ENCODE results near the gene RHNO1.

The RHNO1 gene

GRCh38 chr12:2842948-2843347, 34.1 kb upstream of the RHNO1 start:
- H3K4me1 ChIP-seq (ENCODE audit: insufficient read depth, low read length, severe bottlenecking): no peaks in the 10 kb centered on the region
- H3K4me2 ChIP-seq (ENCODE audit: low read length): no peak overlapping the region
- H3K27me3 ChIP-seq (ENCODE audit: insufficient read depth, low read length): no peaks in the 10 kb centered on the region
- H4K20me1 ChIP-seq (ENCODE audit: insufficient read depth, low read length): no peaks in the 10 kb centered on the region
- H3K79me2 ChIP-seq (ENCODE audit: insufficient read depth, low read length): no peaks in the 10 kb centered on the region
- H3F3A ChIP-seq (ENCODE audit: insufficient read depth, low read length): no peaks in the 10 kb centered on the region
- no peaks in the 10 kb centered on the region for H3K9me2 ChIP-seq (ENCODE audit: low read depth, low read length)
- no peak overlapping the region for H3K27ac ChIP-seq (ENCODE audit: low read depth, low read length, poor library complexity, severe bottlenecking)
- TF ChIP-seq CTCF (IDR thresholded peaks at IDR 0.05; ENCODE audit: low read length) (no peak), EZH2 (IDR thresholded peaks at IDR 0.05; ENCODE audit: borderline replicate concordance, low read length) (no peak)
- no peak overlapping the region for H3K4me3 ChIP-seq (ENCODE audit: low read depth, low read length, poor library complexity, severe bottlenecking)
- H3K9ac ChIP-seq (ENCODE audit: low read length): no peak overlapping the region
- no peak overlapping the region for H2AFZ ChIP-seq (ENCODE audit: low read length)
- H3K36me3 ChIP-seq (ENCODE audit: insufficient read depth, low read length): no peaks in the 10 kb centered on the region
- H3K9me3 ChIP-seq (ENCODE audit: low read length): no peaks in the 10 kb centered on the region

- H3K9me3 ChIP-seq (ENCODE audit: low read length): no peaks in the 10 kb centered on the region
- no peak overlapping the region for H3K9ac ChIP-seq (ENCODE audit: low read length)
- no peak overlapping the region for H3K4me2 ChIP-seq (ENCODE audit: low read length)
- no peaks in the 10 kb centered on the region for H3K79me2 ChIP-seq (ENCODE audit: insufficient read depth, low read length)
- H3K36me3 ChIP-seq (ENCODE audit: insufficient read depth, low read length): no peaks in the 10 kb centered on the region
- no peak overlapping the region for H3K4me3 ChIP-seq (ENCODE audit: low read depth, low read length, poor library complexity, severe bottlenecking)
- H4K20me1 ChIP-seq (ENCODE audit: insufficient read depth, low read length): no peaks in the 10 kb centered on the region
- TF ChIP-seq CTCF (IDR thresholded peaks at IDR 0.05; ENCODE audit: low read length) (no peak), EZH2 (IDR thresholded peaks at IDR 0.05; ENCODE audit: borderline replicate concordance, low read length) (no peak)
- no peaks in the 10 kb centered on the region for H3K9me2 ChIP-seq (ENCODE audit: low read depth, low read length)
- H3F3A ChIP-seq (ENCODE audit: insufficient read depth, low read length): no peaks in the 10 kb centered on the region
- no peak overlapping the region for H2AFZ ChIP-seq (ENCODE audit: low read length)
- no peak overlapping the region for H3K27ac ChIP-seq (ENCODE audit: low read depth, low read length, poor library complexity, severe bottlenecking)
- no peaks in the 10 kb centered on the region for H3K4me1 ChIP-seq (ENCODE audit: insufficient read depth, low read length, severe bottlenecking)
- no peaks in the 10 kb centered on the region for H3K27me3 ChIP-seq (ENCODE audit: insufficient read depth, low read length)
Observed at GRCh38 chr12:2844786-2845185, 32.2 kb upstream of the RHNO1 start.

GRCh38 chr12:2845280-2845679, 31.7 kb upstream of the RHNO1 start:
- Histone ChIP-seq H3K27ac (ENCODE audit: low read depth, low read length, poor library complexity, severe bottlenecking) (no peak overlapping the region), H4K20me1 (ENCODE audit: insufficient read depth, low read length) (no peaks in the 10 kb centered on the region), H3K79me2 (ENCODE audit: insufficient read depth, low read length) (no peaks in the 10 kb centered on the region), H3F3A (ENCODE audit: insufficient read depth, low read length) (no peaks in the 10 kb centered on the region), H3K36me3 (ENCODE audit: insufficient read depth, low read length) (no peaks in the 10 kb centered on the region), H3K9me2 (ENCODE audit: low read depth, low read length) (no peaks in the 10 kb centered on the region), H3K4me2 (ENCODE audit: low read length) (no peak overlapping the region), H2AFZ (ENCODE audit: low read length) (no peak overlapping the region), H3K9me3 (ENCODE audit: low read length) (no peaks in the 10 kb centered on the region), H3K4me3 (ENCODE audit: low read depth, low read length, poor library complexity, severe bottlenecking) (no peak overlapping the region), H3K4me1 (ENCODE audit: insufficient read depth, low read length, severe bottlenecking) (no peaks in the 10 kb centered on the region), H3K9ac (ENCODE audit: low read length) (no peak overlapping the region; the same call in 1 of the 2 replicates), H3K27me3 (ENCODE audit: insufficient read depth, low read length) (no peaks in the 10 kb centered on the region)
- TF ChIP-seq EZH2 (IDR thresholded peaks at IDR 0.05; ENCODE audit: borderline replicate concordance, low read length): no peak
- no peak for TF ChIP-seq CTCF (IDR thresholded peaks at IDR 0.05; ENCODE audit: low read length)

Measured in OCI-LY1 (cell line).